ENCODE measurements around the gene DOCK4. TPM values are rescaled to one million over a fixed set of nuclear protein-coding genes. Genes with fewer than 3 reads are reported as not detected.

Gene DOCK4
- total RNA-seq, 1 donor from 2014 or later: 43.5 TPM

- H3K27ac ChIP-seq: no peak overlapping the region
- no peaks in the 10 kb centered on the region for H3K27me3 ChIP-seq
- intact Hi-C loops (cut with DNase I): no loop called here
- no peak for DNase-seq (ENCODE audit: low spot score in 2 of 2)
- H3K4me1 ChIP-seq: peaks cover 0 to 5% of the 10 kb centered on the region in 2 donors
- no peak for TF ChIP-seq CTCF (IDR thresholded peaks at IDR 0.05)
- H3K4me3 ChIP-seq: no peak overlapping the region
- no peaks in the 10 kb centered on the region for H3K36me3 ChIP-seq
- H3K9me3 ChIP-seq: no peaks in the 10 kb centered on the region
Observed at GRCh38 chr7:112157072-112157471, 49.1 kb downstream of the DOCK4 start.

GRCh38 chr7:112156412-112156811 is 49.8 kb downstream of the DOCK4 start:
- no peaks in the 10 kb centered on the region for H3K9me3 ChIP-seq
- H3K4me3 ChIP-seq: no peak overlapping the region
- peaks cover 0 to 1% of the 10 kb centered on the region in 2 donors for H3K4me1 ChIP-seq
- DNase-seq (ENCODE audit: low spot score in 2 of 2): no peak
- no peaks in the 10 kb centered on the region for H3K27me3 ChIP-seq
- no peak for TF ChIP-seq CTCF (IDR thresholded peaks at IDR 0.05)
- H3K36me3 ChIP-seq: no peaks in the 10 kb centered on the region
- H3K27ac ChIP-seq: no peak overlapping the region
- intact Hi-C loops (cut with DNase I): no loop called here

- Histone ChIP-seq H3K4me1 (no peaks in the 10 kb centered on the region), H3K27me3 (no peaks in the 10 kb centered on the region), H3K4me3 (no peak overlapping the region), H3K27ac (no peak overlapping the region), H3K36me3 (no peaks in the 10 kb centered on the region), H3K9me3 (no peaks in the 10 kb centered on the region)
- intact Hi-C loops (cut with DNase I): no loop called here
- no peak for DNase-seq (ENCODE audit: low spot score in 2 of 2)
- TF ChIP-seq CTCF (IDR thresholded peaks at IDR 0.05): no peak
Observed at GRCh38 chr7:112154690-112155089, 51.5 kb downstream of the DOCK4 start.

- H3K4me3 ChIP-seq: no peak overlapping the region
- H3K27me3 ChIP-seq: no peaks in the 10 kb centered on the region
- H3K4me1 ChIP-seq: no peaks in the 10 kb centered on the region
- H3K36me3 ChIP-seq: no peaks in the 10 kb centered on the region
- H3K9me3 ChIP-seq: no peaks in the 10 kb centered on the region
- intact Hi-C loops (cut with DNase I): no loop called here
- no peak for DNase-seq (ENCODE audit: low spot score in 2 of 2)
- no peak for TF ChIP-seq CTCF (IDR thresholded peaks at IDR 0.05)
- no peak overlapping the region for H3K27ac ChIP-seq
Observed at GRCh38 chr7:112152186-112152585, 54.0 kb downstream of the DOCK4 start.

DNA sequence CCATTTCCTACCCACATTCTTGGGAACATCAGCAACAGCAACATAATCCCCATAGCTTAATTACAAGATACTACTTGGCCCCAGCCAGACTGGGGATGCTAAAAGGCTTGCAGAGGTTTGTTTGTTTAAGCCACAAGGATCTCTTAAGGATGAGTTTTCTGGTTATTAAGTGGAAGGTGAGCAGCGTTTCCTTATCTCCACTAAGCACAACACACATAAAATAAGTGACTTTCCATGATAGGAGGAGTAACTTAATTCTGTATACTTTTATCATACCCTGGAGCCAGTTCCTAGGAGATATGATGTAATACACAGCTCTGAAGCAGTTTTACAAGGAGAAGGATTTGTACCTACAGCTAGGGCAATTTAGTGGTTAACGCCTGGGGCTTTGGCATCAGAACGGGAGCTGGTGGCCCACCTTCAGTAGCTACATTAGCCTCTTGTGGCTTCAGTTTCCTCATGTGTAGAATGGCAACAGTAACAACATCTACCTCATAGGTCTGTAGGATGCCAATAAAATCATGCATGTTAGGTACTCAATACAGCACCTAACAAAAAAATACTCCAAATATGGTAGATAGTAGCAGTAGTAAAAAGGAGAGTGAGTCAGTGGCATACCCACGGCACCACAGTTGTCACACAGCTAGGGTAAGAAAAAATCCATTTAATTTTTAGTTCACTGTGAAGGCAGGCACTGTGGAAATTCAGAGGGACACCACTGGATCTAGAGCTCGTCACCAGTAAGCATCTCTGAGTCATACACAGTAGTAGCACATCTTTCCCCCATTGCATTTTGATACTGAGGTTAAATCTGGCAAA is 55.2 kb downstream of the DOCK4 start:
- no peak for TF ChIP-seq CTCF (IDR thresholded peaks at IDR 0.05)
- Histone ChIP-seq H3K27ac (no peak overlapping the region), H3K9me3 (no peaks in the 10 kb centered on the region), H3K36me3 (no peaks in the 10 kb centered on the region), H3K4me3 (no peak overlapping the region), H3K4me1 (no peaks in the 10 kb centered on the region), H3K27me3 (no peaks in the 10 kb centered on the region)
- no peak for DNase-seq (ENCODE audit: low spot score in 2 of 2)
- intact Hi-C loops (cut with DNase I): no loop called here
